Activated CD4-positive, alpha-beta T cell treated with anti-CD3 and anti-CD28 coated beads, Interleukin-2, amount 10 ng/mL, durations not matched to agents 7 days and 5 days (primary cell): Measurements from ENCODE around the gene BPIFB2. TPM values are rescaled to one million over a fixed set of nuclear protein-coding genes. Genes with fewer than 3 reads are reported as not detected.

Source experiments
- CTCF ChIA-PET: fragments of 350-600 bp; sonication (Branson Sonifier 250); formaldehyde crosslinking; loops from one replicate; lab custom pipeline; 2021; ENCODE audit warnings: antibody characterized with exemption; lab: Charles Lee
- POLR2A ChIA-PET: fragments of 350-600 bp; sonication (Branson Sonifier 250); formaldehyde crosslinking; loops from one replicate; lab custom pipeline; 2021; ENCODE audit warnings: antibody characterized with exemption; lab: Charles Lee
- DNase-seq: peaks from one replicate; pipeline ENCODE4 v3.0.0-alpha.2; 2020
- H3K27ac Mint-ChIP-seq: one replicate; pipeline ENCODE4 v1.8.0; 2021; ENCODE audit warnings: mild to moderate bottlenecking, moderate library complexity, mixed read lengths
- H3K27me3 Mint-ChIP-seq: one replicate; pipeline ENCODE4 v1.8.0; 2021; ENCODE audit warnings: mixed read lengths
- H3K36me3 Mint-ChIP-seq: one replicate; pipeline ENCODE4 v1.8.0; 2021; ENCODE audit warnings: low read depth, mixed read lengths
- H3K4me1 Mint-ChIP-seq: one replicate; pipeline ENCODE4 v1.8.0; 2021; ENCODE audit warnings: mixed read lengths
- H3K4me3 Mint-ChIP-seq: one replicate; pipeline ENCODE4 v1.8.0; 2021; ENCODE audit warnings: mild to moderate bottlenecking, moderate library complexity, mixed read lengths
- H3K9me3 Mint-ChIP-seq: one replicate; pipeline ENCODE4 v1.8.0; 2021; ENCODE audit warnings: mixed read lengths
- total RNA-seq, 2 experiments: library from RNA; stranded (reverse); gene quantifications; one replicate each; pipeline ENCODE4 v1.2.3, GENCODE V29; 2021

BPIFB2 gene
- total RNA-seq, 2 experiments from 2014 or later: not detected

DNA sequence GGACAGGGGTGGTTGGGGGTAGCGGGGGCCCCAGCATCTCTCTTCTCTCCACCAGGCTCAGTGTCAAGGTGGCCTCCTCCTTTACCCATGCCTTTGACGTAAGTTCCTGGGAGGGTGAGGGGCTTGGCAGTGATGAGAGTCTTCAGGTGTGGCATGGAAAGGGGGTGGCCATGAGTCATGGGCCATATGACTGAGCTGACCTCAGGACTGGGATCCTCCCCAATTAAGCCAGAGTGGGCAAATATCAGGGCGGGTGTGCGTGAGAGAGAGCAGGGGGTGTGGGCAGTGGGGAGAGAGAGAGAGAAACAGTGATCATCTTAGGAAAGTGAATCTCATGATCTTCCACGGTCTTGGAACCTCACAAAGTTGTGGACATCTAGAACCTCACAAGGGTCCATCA is 63.7 kb downstream of the BPIFB2 start:
- CTCF ChIA-PET: interaction anchor here (2.4 kb wide), 1 partner anchor 12 kb away, joined by 7 read pairs; no protein-coding TSS in a partner anchor
- Mint-ChIP-seq H3K4me3 (no peak overlapping the region), H3K27me3 (no peaks in the 10 kb centered on the region), H3K4me1 (no peaks in the 10 kb centered on the region), H3K27ac (no peak overlapping the region), H3K9me3 (no peaks in the 10 kb centered on the region), H3K36me3 (no peaks in the 10 kb centered on the region)
- POLR2A ChIA-PET: no interaction called here
- DNase-seq: no peak

DNA sequence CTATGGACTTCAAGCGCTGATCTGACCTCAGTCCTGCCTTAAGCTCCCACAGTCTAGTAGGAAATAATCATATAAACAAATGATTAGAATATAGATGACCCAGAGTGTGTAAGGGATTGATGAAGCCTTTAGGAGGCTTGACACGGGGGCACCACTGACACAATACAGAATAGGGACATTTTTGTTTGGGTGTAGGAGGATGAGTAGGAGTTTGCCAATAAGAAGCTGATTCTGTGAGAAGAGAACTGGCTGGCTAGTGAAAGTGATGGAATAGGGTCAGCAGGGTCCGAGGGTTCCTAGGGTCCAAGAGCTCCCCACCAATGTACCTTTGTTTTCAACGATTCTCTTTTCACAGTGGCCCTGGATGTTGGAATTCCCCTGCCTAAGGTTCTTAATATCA is 64.9 kb downstream of the BPIFB2 start:
- no peaks in the 10 kb centered on the region for H3K27me3 Mint-ChIP-seq
- POLR2A ChIA-PET: no interaction called here

DNA sequence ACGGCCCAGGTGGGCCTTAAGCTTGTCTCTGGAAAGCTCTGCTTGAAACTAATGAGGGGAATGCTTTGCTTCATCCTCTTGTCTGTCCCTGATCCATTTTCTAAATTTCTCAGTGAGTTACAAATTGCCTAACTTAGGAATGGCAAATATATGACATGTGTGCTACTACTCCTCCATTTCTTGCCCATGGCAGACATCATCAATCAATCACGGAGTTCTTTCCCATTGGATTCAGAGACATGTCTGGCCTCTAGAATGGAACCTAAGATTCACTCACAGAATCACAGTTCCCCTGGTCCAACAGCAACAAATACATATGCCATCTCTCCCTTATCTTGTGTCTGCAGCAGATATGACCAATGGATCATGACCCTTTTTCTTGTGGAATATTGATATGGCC is 65.3 kb downstream of the BPIFB2 start:
- Mint-ChIP-seq H3K9me3 (no peaks in the 10 kb centered on the region), H3K27ac (no peak overlapping the region), H3K36me3 (no peaks in the 10 kb centered on the region), H3K27me3 (no peaks in the 10 kb centered on the region), H3K4me3 (no peak overlapping the region), H3K4me1 (no peaks in the 10 kb centered on the region)
- DNase-seq: no peak
- CTCF ChIA-PET: interaction anchor here (0.6 to 2.4 kb wide), 3 partner anchors 14 to 726 kb away, joined by 3 to 7 read pairs (median 6); no protein-coding TSS in a partner anchor
- POLR2A ChIA-PET: no interaction called here

More for the DNA sequence above, 64.9 kb downstream of the BPIFB2 start:
- H3K27ac Mint-ChIP-seq: no peak overlapping the region
- no peaks in the 10 kb centered on the region for H3K9me3 Mint-ChIP-seq
- H3K4me3 Mint-ChIP-seq: no peak overlapping the region
- H3K36me3 Mint-ChIP-seq: no peaks in the 10 kb centered on the region
- H3K4me1 Mint-ChIP-seq: no peaks in the 10 kb centered on the region
- no peak for DNase-seq
- CTCF ChIA-PET: interaction anchor here (0.6 to 2.4 kb wide), 3 partner anchors 13 to 726 kb away, joined by 3 to 7 read pairs (median 6); no protein-coding TSS in a partner anchor

Other genes starting within 250 kb of the BPIFB2 start
- gene DNMT3B, start 245.3 kb upstream of the BPIFB2 start, total RNA-seq: 1 to 10 TPM; 3.7 to 4.1 TPM
- 100 to 1,000 TPM; 133 to 143 TPM for gene MAPRE1, start 187.8 kb upstream of the BPIFB2 start, total RNA-seq
- 1 to 10 TPM in 1 of 2 experiments, under 1 TPM in 1; 0.94 to 1.2 TPM for gene EFCAB8, start 148.8 kb upstream of the BPIFB2 start, total RNA-seq
- gene SUN5, start 3.3 kb upstream of the BPIFB2 start, total RNA-seq: not detected
- gene BPIFB6, start 23.9 kb downstream of the BPIFB2 start, total RNA-seq: not detected
- gene BPIFB3, start 46.2 kb downstream of the BPIFB2 start, total RNA-seq: not detected
- not detected for gene BPIFB4, start 71.9 kb downstream of the BPIFB2 start, total RNA-seq
- not detected for gene BPIFA2, start 160.5 kb downstream of the BPIFB2 start, total RNA-seq
- not detected for gene BPIFA3, start 209.6 kb downstream of the BPIFB2 start, total RNA-seq
- gene BPIFA1, start 228.3 kb downstream of the BPIFB2 start, total RNA-seq: not detected